ENCODE measurements around the gene OR13D1.
"Not testable (repeated sequence)": the region's sequence is repeated elsewhere in the genome, so short reads cannot be mapped to it uniquely, and the experiment has no call there.

The OR13D1 gene

DNA sequence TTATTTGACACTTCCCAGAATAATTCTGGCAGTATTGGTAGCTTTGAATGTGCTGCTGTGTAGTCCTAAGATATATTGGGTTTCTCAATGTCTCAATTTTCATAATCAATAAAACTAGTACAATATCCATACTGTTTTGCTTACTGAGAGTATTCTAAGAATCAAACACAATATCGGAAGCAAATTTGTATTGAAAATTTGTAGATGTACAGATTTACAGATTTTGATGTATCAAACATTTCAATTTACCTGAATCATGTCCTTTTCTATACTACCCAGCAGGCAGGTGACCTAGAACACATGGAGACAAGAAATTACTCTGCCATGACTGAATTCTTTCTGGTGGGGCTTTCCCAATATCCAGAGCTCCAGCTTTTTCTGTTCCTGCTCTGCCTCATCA, at the start of gene OR13D1:
Gene OR13D1, plus strand, starts transcription at position 301 of the 400 bp plus-strand sequence. Its CDS starts 0 bp downstream, at position 301.
- no peak for DNase-seq (ENCODE audit: low read depth in 1 of 2, low spot score in 1 of 2)

- no peak for DNase-seq (ENCODE audit: low read depth in 1 of 2, low spot score in 1 of 2)
These were observed 35.7 kb upstream of the OR13D1 start for GRCh38 chr9:104658496-104659195.

DNA sequence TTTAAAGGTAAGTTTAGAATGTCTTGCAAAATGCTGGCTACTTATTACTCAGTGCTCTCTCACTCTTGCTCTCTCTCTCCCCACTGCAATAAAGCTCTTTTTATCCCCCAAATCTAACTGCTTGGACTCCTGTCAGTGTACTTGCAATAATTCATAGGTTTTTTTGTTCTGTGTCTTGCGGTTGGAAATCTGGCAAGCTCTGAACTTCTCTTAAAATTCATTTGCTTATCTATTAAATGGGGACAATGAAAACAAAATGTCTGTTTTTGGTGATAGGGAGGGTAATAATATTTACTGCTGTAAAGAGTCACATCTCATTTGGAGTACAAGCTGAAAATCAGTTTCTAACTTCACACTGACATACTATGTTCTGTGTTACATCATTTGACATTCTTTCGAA, 18.7 kb upstream of the OR13D1 start:
- no peak for DNase-seq (ENCODE audit: low read depth in 1 of 2, low spot score in 1 of 2)

- no peak for DNase-seq (ENCODE audit: low read depth in 1 of 2, low spot score in 1 of 2)
These were observed 11.7 kb upstream of the OR13D1 start for GRCh38 chr9:104682642-104683041.

GRCh38 chr9:104686081-104686480, 8.2 kb upstream of the OR13D1 start:
- no peak for DNase-seq (ENCODE audit: low read depth in 1 of 2, low spot score in 1 of 2)

DNA sequence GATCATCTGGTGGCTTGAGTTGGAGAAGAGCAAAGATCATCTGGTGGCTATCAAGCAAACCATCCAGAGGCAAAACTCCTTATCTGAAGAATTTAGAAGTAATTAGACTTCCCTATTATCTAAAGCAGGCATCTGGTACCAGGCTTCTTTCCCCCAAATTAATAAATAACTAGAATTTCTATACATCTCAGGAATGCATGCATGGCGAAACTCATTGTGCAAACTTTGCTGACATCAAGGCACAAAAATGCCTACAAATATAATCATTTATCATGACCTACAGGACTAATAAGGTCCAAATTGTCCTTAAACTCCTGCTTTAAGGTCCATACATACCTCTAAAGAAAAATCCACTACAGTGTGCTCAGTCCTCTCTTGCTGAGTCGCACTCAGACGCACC, 6.0 kb downstream of the OR13D1 start:
- no peak for DNase-seq (ENCODE audit: low read depth in 1 of 2, low spot score in 1 of 2)

GRCh38 chr9:104708737-104709136, 14.4 kb downstream of the OR13D1 start:
- not testable (repeated sequence) for DNase-seq (ENCODE audit: low read depth in 1 of 2, low spot score in 1 of 2)

DNA sequence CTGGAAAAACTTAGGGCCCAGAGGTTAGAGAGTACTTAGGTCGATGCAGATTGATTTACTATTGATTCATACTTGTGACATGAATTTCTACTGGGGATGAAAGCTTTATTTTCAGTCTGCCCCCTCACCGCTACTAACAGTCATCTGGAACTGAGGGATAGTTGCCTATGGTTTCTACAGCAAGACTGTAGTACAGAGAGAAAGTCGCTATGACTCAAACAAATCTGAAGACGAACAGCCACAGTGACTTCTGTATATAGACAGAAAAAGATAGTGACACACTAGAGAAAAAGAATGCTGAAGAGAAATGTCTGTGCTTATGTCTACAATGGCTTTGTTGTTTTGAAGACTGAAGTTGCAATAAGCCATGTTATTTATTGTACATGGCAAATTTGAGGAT, 17.3 kb downstream of the OR13D1 start:
- no peak for DNase-seq (ENCODE audit: low read depth in 1 of 2, low spot score in 1 of 2)

DNA sequence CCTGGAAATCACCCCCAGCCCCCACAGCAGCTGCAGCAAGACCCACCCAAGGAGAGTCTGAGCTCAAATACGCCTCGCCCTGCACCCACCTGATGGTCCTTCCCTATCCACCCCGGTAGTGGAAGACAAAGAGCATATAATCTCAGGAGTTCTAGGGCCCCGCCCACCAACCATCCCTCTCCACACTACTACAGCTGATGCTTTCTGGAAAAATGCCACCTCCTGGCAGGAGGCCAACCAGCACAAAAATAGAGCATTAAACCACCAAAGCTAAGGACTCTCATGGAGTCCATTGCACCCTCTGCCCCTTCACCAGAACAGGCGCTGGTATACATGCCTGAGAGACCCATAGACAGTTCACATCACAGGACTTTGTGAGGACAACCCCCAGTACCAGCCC, 30.7 kb downstream of the OR13D1 start:
- no peak for DNase-seq (ENCODE audit: low read depth in 1 of 2, low spot score in 1 of 2)

DNA sequence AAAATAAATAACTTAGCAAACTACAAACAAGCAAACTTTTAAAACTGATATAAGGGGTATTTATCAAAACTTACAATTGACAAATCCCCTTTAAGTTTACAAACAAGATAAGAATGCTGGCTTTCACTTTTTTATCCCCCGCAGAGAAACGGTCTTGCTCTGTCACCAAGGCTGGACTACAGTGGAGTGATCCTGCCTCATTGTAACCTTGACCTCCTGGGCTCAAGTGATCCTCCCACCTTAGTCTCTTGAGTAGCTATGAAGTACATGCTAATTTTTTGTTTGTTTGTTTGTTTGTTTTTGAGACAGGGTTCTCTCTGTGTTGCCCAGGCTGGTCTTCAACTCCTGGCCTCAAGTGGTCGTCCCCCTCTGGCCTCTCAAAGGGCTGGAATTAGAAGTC, 44.1 kb downstream of the OR13D1 start:
- DNase-seq (ENCODE audit: low read depth in 1 of 2, low spot score in 1 of 2), result no peak

- DNase-seq (ENCODE audit: low read depth in 1 of 2, low spot score in 1 of 2), result no peak
These were observed 46.3 kb downstream of the OR13D1 start for GRCh38 chr9:104740621-104741020.

- DNase-seq (ENCODE audit: low read depth in 1 of 2, low spot score in 1 of 2), result peak in 1 of 2 donors; percentile 36
These were observed 49.2 kb downstream of the OR13D1 start for GRCh38 chr9:104743376-104743985.
